Sigmoid colon (tissue), 7 donors: Measurements from ENCODE around the gene TWSG1. TPM values are rescaled to one million over a fixed set of nuclear protein-coding genes. Genes with fewer than 3 reads are reported as not detected.
"Not testable (repeated sequence)": the region's sequence is repeated elsewhere in the genome, so short reads cannot be mapped to it uniquely, and the experiment has no call there.

Experiments
- DNase-seq: peaks from one replicate; pipeline ENCODE4 v3.0.0-alpha.2; 2019
- H3K27ac ChIP-seq, 4 donors: fragments of 200-600 bp; sonication (generic); one replicate each; pipeline ENCODE4 v1.5.1; 2016 to 2019; ENCODE audit warnings: mild to moderate bottlenecking in 1 of 4
- H3K27me3 ChIP-seq, 3 donors: fragments of 200-600 bp; sonication (generic); one replicate each; pipeline ENCODE4 v1.5.1; 2019; ENCODE audit warnings: mild to moderate bottlenecking in 1 of 3
- H3K36me3 ChIP-seq, 4 donors: fragments of 200-600 bp; sonication (generic); one replicate each; pipeline ENCODE4 v1.5.1; 2016 to 2019
- H3K4me1 ChIP-seq, 4 donors: fragments of 200-600 bp; sonication (generic); one replicate each; pipeline ENCODE4 v1.5.1; 2017 to 2019
- H3K4me3 ChIP-seq, 4 donors: fragments of 200-600 bp; sonication (generic); one replicate each; pipeline ENCODE4 v1.5.1; 2017 to 2019; ENCODE audit warnings: mild to moderate bottlenecking in 2 of 4, moderate library complexity in 1 of 4
- H3K9me3 ChIP-seq, 4 donors: fragments of 200-600 bp in 3 of 4; sonication (generic) in 3 of 4; one replicate each; pipeline versions ENCODE4 v1.5.1 to v1.6.1; 2013 to 2019
- EP300 ChIP-seq, 4 donors: sonication (generic); formaldehyde crosslinking; IDR thresholded peaks; one replicate each; pipeline ENCODE4 v1.6.1; 2017; ENCODE audit warnings: antibody characterized with exemption in 4 of 4
- POLR2A ChIP-seq, 2 donors: fragments of 450-650 bp; IDR thresholded peaks; one replicate each; pipeline ENCODE4 v1.6.1; 2016; ENCODE audit warnings: antibody characterized with exemption in 2 of 2, mild to moderate bottlenecking in 2 of 2, moderate library complexity in 2 of 2
- POLR2AphosphoS5 ChIP-seq, 4 donors: sonication (generic); formaldehyde crosslinking; IDR thresholded peaks; one replicate each; pipeline ENCODE4 v1.6.1; 2017; ENCODE audit warnings: antibody characterized with exemption in 4 of 4
- WGBS, 2 donors: extraction: QIAGEN DNeasy Blood & Tissue Kit; methylation state at CpG; one replicate each; pipeline ENCODE4 v1.1.7; 2013; 5-methylcytosine and 5-hydroxymethylcytosine counted together
- intact Hi-C: fragments of 100-400 bp; cut with DNase I; formaldehyde crosslinking; loops from one replicate; pipeline ENCODE4 v1.15.1; 2023
- polyA plus RNA-seq, 3 donors: library from polyadenylated mRNA; stranded (reverse); fragments of 200-250 nt; gene quantifications; one replicate each; pipeline ENCODE4 v1.2.3, GENCODE V29; 2013
- total RNA-seq, 4 donors: library from RNA; depleted of rRNA; stranded (reverse); fragments of >200 nt; gene quantifications; one replicate each; pipeline ENCODE4 v1.1.0, GENCODE V29; 2016
- TF ChIP-seq, protein P1 (sequence below), 4 experiments: fragments of 450-650 bp in 3 of 4; fragments of 200-600 bp in 1 of 4; IDR thresholded peaks; one replicate each; pipeline ENCODE4 v1.5.1; 2016 to 2019; ENCODE audit warnings: antibody characterized with exemption in 4 of 4, mild to moderate bottlenecking in 3 of 4, moderate library complexity in 2 of 4
- donor health status: healthy with polysubstance abuse.
- donor health status: Bipolar disorder and iron deficiency.
- donor health status: healthy.

The TWSG1 gene
- total and polyA plus RNA-seq, 7 donors: 3.6 to 88.3 (median 69.2) TPM

DNA sequence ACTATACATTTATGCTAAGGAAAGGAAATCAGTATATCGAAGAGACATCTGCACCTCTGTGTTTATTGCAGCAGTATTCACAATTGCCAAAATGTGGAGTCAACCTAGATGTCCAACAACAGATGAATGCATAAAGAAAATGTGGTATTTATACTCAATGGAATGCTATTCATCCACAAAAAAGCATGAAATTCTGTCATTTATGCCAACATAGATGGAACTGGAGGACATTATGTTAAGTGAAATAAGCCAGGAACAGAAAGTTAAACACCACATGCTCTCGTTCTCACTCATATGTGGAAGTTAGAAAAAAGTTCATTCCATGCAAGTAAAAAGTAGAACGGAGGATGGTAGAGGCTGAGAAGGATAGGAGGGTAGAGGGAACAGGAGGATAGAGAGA, 59.5 kb downstream of the TWSG1 start:
- intact Hi-C loops: no loop called here
- Histone ChIP-seq H3K36me3 (peaks cover 0 to 33% (median 11%) of the 10 kb centered on the region in 4 donors), H3K27ac (no peak overlapping the region), H3K27me3 (no peaks in the 10 kb centered on the region), H3K9me3 (no peaks in the 10 kb centered on the region), H3K4me1 (no peaks in the 10 kb centered on the region), H3K4me3 (no peak overlapping the region)
- TF ChIP-seq POLR2A (IDR thresholded peaks at IDR 0.05) (no peak), POLR2AphosphoS5 (IDR thresholded peaks at IDR 0.05) (no peak), EP300 (IDR thresholded peaks at IDR 0.05) (no peak)
- TF ChIP-seq, protein P1, sequence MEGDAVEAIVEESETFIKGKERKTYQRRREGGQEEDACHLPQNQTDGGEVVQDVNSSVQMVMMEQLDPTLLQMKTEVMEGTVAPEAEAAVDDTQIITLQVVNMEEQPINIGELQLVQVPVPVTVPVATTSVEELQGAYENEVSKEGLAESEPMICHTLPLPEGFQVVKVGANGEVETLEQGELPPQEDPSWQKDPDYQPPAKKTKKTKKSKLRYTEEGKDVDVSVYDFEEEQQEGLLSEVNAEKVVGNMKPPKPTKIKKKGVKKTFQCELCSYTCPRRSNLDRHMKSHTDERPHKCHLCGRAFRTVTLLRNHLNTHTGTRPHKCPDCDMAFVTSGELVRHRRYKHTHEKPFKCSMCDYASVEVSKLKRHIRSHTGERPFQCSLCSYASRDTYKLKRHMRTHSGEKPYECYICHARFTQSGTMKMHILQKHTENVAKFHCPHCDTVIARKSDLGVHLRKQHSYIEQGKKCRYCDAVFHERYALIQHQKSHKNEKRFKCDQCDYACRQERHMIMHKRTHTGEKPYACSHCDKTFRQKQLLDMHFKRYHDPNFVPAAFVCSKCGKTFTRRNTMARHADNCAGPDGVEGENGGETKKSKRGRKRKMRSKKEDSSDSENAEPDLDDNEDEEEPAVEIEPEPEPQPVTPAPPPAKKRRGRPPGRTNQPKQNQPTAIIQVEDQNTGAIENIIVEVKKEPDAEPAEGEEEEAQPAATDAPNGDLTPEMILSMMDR (IDR thresholded peaks at IDR 0.05): no peak
- WGBS, 2 donors: 94 to 97% methylated on average over 3 of the region's 3 CpGs
- DNase-seq: no peak

DNA sequence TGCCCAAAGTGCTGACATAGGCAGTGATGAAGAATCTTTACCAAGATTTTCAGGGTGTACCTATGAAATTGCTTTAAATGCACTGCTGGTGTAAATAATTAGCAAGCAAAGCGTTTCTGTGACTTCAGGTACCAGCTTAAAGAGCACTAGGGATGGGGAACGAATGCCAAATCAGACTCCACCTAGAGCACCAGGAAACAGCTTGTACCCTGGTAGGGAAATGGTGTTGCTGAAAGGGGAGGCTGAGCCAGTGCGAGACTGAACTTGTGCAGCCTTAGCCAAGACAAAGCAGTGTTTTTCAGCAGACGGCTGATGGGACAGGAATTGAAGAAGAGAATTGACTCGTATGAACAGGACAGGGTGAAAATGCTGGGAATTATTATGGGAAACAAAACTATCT, 65.6 kb downstream of the TWSG1 start:
- Histone ChIP-seq H3K4me3 (no peak overlapping the region), H3K9me3 (no peaks in the 10 kb centered on the region), H3K4me1 (no peaks in the 10 kb centered on the region), H3K27ac (no peak overlapping the region), H3K36me3 (peaks cover 0 to 44% (median 13%) of the 10 kb centered on the region in 4 donors), H3K27me3 (no peaks in the 10 kb centered on the region)
- intact Hi-C loops: no loop called here
- no peak for DNase-seq
- WGBS, 2 donors: 75 to 76% methylated on average over 5 of the region's 5 CpGs
- TF ChIP-seq, protein P1 (IDR thresholded peaks at IDR 0.05): no peak
- TF ChIP-seq EP300 (IDR thresholded peaks at IDR 0.05) (no peak), POLR2AphosphoS5 (IDR thresholded peaks at IDR 0.05) (no peak), POLR2A (IDR thresholded peaks at IDR 0.05) (no peak)

DNA sequence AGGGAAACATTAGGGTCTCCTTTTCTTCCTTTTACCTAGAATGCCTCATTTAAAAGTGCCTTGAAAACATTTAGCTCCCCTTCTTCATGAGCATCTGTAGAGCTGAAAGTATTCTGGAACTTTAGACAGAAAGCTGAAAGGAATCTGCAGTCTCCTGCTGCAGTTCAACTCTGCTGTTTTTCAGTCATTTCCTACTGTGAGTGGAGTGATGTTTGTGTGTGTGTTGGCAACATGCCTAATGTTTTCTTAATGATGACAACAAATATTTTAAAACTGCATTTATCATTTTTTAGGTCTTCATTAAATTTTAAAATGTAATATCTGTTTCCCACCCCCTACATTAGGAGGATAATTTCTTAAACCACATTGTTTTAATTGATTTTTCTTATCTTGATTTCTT, 66.6 kb downstream of the TWSG1 start:
- Histone ChIP-seq H3K36me3 (peaks cover 0 to 42% (median 13%) of the 10 kb centered on the region in 4 donors), H3K4me1 (no peaks in the 10 kb centered on the region), H3K9me3 (no peaks in the 10 kb centered on the region), H3K27me3 (no peaks in the 10 kb centered on the region), H3K4me3 (no peak overlapping the region), H3K27ac (no peak overlapping the region)
- TF ChIP-seq, protein P1 (IDR thresholded peaks at IDR 0.05): no peak
- no peak for TF ChIP-seq POLR2AphosphoS5 (IDR thresholded peaks at IDR 0.05)
- no peak for TF ChIP-seq EP300 (IDR thresholded peaks at IDR 0.05)
- TF ChIP-seq POLR2A (IDR thresholded peaks at IDR 0.05): no peak
- intact Hi-C loops: no loop called here
- no peak for DNase-seq

DNA sequence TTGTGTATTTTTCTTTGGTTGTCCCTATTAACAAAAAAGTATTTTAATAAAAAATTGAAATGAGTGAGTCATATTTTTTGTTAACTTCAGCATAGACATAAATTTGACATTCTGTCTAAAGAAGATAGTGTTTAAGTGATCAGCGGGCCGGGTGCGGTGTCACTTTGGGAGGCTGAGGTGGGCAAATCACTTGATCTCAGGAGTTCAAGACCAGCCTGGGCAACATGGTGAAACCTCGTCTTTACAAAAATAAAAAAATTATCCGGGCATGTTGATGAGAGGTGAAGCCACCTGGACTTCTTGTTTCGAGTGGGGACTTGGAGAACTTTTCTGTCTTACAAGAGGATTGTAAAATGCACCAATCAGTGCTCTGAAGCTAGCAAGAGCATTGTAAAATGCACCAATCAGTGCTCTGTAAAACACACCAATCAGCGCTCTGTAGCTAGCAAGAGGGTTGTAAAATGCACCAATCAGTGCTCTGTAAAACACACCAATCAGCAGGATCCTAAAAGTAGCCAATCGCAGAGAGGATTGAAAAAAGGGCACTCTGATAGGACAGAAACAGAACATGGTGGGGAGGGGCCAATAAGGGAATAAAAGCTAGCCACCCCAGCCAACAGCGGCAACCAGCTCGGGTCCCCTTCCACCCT, 67.9 kb downstream of the TWSG1 start:
- DNase-seq, intact Hi-C loops, H3K9me3 ChIP-seq, H3K27ac ChIP-seq, H3K27me3 ChIP-seq, H3K4me3 ChIP-seq, H3K4me1 ChIP-seq: not testable (repeated sequence)
- WGBS, 2 donors: 98% methylated on average over 10 of the region's 10 CpGs
- peaks cover 0 to 29% (median 3%) of the 10 kb centered on the region in 4 donors for H3K36me3 ChIP-seq

DNA sequence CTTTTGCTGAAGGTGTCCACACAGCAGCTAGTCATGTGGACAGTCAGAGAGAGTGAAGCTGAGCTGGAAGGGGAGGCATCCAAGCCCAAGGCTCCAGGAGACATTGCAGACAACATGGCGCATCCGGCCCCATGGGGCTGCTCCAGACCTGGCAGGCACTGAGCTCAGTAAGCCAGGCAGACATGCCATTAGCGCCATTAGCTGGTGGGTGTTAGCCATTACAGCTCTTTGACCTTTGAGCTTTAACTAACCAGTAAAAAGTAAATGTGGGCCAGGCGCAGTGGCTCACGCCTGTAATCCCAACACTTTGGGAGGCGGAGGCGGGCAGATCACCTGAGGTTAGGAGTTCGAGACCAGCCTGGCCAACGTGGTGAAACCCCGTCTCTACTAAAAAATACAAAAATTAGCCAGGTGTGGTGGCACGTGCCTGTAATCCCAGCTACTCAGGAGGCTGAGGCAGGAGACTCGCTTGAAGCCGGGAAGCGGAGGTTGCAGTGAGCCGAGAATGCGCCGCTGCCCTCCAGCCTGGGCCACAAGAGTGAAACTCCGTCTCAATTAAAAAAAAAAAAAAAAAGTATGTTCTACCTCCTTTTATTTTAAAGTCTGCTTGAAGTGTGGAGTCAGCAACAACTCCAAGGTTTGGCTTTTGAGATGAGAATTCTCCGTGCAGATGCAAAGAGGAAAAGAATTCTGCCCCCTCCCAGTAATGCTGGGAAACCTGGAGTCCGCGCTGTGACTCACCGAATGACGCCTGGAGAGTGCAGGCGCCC, 69.4 kb downstream of the TWSG1 start:
- no peak overlapping the region for H3K27ac ChIP-seq
- no peak overlapping the region for H3K4me3 ChIP-seq
- H3K4me1 ChIP-seq: no peaks in the 10 kb centered on the region
- no peak for DNase-seq
- intact Hi-C loops: no loop called here
- TF ChIP-seq EP300 (IDR thresholded peaks at IDR 0.05) (no peak), POLR2A (IDR thresholded peaks at IDR 0.05) (no peak), POLR2AphosphoS5 (IDR thresholded peaks at IDR 0.05) (no peak)
- TF ChIP-seq, protein P1 (IDR thresholded peaks at IDR 0.05): no peak
- H3K27me3 ChIP-seq: no peaks in the 10 kb centered on the region
- no peaks in the 10 kb centered on the region for H3K9me3 ChIP-seq
- H3K36me3 ChIP-seq: peaks cover 0 to 22% (median 3%) of the 10 kb centered on the region in 4 donors
- 77 to 92% methylated on average over 24 of the region's 24 CpGs for WGBS, 2 donors
